GM23248 (cell line): ENCODE measurements around the gene ANTXR2.

ENCODE experiments used
- EZH2 ChIP-seq: fragments of 200-600 bp; sonication (generic); IDR thresholded peaks from 2 replicates; pipeline ENCODE4 v1.6.1; 2018; ENCODE audit warnings: antibody characterized with exemption, mild to moderate bottlenecking; ENCODE audit not compliant: insufficient read depth, poor library complexity, severe bottlenecking
- EZH2phosphoT487 ChIP-seq: fragments of 200-600 bp; sonication (generic); IDR thresholded peaks from 2 replicates; pipeline ENCODE4 v1.6.1; 2018; ENCODE audit warnings: antibody characterized with exemption, moderate library complexity, mild to moderate bottlenecking, low read depth; ENCODE audit not compliant: insufficient read depth

- TF ChIP-seq EZH2 (no peak), EZH2phosphoT487 (no peak)
These were observed 3.8 kb downstream of the ANTXR2 start for GRCh38 chr4:80069108-80069836.
